Measurements from ENCODE around the gene PALD1.
A peak's percentile ranks its signal among the peaks of the same experiment; 100 is the strongest.

Gene PALD1

DNA sequence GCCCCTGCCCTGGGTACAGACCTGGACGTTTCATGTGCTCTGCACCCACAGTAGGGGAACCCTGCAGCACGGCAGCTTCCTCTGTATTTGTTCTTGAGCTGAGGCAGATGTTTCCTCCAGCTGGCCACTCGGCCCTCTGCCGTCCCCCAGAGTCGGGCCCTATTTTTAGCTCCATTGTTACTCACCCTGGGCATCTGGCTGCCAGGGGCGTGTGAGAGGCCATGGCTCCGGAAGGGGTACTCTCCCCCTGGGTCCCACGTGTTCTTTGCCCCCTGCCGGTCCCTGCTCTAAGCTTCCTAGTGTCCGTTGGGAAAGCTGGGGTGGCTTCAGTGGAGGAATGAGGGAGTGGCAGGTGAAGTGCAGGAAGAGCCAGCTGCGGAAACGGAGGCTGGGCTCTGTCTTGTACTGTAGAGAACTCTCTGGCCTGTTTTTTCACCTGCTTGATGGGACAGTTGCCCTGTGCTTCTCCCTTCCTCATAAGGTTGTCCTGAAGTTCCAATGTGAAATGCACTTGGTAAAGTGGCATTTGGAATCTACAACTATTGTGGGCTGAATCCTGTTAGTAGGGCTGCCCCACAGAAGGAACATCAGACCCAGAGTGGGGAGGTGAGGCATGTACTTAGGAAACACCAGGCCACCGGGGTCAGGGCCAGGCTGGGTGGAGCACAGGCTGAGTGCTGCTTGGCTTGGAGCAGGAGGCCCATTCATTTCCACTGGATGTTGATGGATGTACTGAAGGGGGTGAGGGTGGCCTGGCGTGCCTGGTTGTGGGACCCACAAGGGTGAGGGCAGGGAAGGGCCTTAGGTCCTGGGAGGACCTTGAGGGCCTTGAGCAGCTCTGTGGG lies 30.6 kb downstream of the PALD1 start:
- no peak for FAIRE-seq

DNA sequence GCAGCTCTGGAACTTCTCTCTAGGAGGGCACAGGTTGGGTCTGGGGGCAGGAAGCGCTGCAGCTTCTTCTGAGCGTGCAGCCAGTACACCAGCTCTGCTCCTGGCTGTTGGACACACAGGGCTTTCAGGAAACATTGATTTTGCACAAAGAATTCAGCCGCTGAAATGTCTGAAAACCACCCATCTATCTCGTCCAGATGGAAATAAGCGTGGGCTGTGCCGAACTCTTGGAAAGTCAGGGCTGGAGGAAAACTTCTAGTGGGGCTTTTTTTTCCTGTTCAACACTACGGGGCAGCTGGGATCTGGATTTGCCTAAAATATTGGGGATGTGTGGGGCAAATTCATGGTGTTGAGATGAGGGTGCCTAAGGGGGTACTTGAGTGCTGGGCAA lies 31.2 kb downstream of the PALD1 start:
- FAIRE-seq, result no peak

DNA sequence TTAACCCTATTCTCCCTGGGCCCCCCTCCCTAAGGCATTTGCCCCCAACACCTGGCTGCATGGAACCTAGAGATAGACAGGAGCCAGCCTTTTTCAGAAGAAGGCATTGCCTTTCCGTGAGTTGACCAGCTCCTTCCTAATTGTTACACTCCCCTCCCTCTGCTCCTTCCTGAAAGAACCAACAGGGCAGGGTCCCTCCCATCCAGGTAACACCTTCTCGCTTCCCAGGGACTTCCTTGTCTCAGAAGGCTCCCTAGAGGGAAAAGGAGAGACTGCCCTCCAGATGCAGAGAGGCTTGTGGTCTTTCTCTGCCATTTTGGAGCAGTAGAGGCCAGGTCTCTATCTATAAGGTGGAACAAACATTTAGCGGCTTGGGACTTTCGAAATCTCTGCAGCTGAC lies 31.9 kb downstream of the PALD1 start:
- no peak for FAIRE-seq

DNA sequence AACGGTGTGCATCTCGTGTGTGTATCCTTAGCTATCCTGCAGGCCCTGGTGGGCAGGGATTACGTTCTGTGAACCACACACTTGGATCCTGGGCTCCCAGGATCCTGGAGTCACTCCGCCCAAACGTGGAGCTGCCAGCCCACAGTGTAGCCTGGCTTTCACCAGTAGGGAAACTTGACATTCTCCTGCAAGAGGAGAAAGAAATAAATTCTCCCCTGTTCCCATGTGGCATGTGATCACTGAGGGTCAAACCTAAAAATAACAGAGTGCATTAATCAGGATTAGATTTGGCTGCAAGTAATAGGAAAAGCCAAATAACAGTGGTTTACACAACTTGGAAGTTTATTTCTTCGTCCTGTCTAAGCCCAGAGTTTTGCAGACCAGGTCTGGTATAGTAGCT lies 32.3 kb downstream of the PALD1 start:
- FAIRE-seq, result no peak

DNA sequence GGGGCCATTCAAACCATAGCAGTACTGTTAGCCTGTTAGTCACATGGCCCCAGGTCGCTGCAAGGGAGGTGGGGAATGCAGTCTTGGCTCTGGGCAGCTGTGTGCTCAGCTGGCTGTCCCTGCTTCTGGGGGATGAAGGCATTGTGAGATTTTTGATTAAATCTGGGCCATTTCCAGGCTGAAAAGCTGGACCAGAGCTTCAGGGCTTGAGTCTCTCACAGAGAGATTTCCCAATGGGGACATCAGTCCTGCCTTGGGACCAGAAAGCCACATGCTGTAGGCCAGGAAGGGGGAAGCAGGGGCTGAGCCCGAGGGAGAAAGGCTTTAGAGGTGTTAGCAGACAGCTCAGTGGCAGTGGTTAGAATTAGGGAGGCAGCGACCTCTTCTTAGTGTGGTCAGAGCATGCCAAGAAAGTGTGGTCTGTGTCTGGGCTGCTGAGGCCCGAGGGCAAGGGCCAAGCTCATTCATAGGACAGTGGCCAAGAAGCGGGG lies 33.6 kb downstream of the PALD1 start:
- FAIRE-seq, result no peak

DNA sequence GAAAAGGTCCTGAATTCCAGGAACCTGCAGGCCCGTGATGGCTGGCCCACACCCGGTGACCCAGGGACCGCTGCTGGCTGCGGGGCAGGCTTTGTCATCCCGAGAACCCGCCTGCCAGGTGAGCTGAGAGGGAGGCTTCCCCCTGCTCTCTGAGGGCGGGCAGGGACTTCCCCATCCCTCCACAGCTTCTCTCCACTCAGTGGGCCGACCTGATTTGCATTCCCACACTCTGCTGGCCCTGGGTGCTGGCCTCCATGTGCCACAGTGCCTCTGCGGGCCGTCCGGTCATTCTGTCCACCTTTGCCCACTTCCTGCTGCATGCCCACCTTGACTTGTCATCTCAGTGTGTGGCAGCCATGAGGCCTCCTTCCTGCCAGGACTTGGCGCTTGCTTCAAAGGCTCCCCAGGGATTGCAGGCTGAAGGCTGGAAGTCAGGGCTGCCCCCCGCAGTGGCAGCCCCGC lies 35.3 kb downstream of the PALD1 start:
- FAIRE-seq, result no peak

DNA sequence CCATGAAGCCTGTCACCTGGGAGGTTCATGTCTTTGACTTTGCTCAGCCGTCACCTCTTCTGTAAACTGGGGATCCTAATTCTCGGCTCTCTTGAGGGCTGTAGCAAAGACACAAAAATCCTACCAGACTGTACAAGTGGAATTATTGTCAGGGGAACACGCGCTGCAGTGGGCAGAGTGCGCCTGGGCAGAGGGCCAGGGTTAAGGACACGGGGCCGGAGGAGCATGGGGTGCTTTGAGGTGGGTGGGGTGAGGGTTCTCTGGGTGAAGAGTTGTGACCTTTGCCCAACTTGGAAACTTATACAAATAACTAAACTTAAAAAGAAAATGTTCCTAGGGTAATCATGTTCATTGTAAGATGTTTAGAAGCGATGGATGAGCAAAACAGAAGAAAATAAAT lies 36.0 kb downstream of the PALD1 start:
- FAIRE-seq, result no peak

DNA sequence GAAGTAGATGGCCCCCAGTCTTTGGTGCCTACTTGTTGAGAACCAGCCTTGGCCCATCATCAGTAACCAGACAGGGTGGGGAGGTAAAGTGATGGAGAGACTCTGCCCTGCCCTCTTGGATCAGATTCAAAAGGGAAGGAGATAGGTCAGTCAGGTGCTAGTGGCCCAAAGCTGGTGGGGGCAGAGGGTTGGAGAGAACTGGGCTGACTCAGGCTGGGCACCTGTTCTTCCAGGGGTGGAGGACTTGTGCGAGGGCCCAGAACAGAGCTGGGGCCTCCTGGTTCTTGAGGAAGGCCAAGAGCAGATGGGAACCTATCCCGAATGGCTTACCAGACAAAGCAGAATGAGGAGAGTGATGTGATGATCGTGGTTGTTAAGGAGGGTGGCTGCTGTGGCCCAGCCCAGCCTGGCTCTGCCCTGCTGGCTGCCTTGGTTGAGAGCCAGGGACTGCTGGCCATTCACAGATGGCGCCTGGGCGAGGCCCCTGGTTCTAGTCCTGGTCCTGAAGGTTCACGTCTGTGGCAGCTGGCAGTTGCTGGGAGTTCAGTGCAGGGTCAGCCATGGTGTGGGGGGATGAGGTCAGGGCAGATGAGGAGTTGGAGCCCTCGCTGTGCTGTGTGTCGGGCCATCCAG lies 36.6 kb downstream of the PALD1 start:
- FAIRE-seq, result no peak

DNA sequence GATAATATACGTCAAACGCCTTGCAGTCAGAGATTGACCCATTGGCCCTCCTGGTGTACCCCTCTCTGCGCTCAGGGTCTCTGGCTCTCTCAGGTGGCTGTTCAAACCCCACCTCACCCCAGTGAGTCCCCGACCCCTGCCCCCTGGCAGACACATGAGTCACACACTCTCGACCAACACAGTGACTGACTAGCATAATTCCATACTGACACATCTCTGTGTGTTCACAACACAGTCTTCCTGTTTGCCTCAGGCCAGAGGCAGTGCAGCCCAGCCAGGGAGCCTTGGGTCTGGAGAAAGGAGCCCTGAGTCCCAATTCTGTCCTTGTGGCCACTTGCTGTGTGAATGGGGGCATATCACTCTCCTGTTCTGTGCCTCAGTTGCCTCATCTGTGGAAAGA lies 40.1 kb downstream of the PALD1 start:
- no peak for FAIRE-seq

DNA sequence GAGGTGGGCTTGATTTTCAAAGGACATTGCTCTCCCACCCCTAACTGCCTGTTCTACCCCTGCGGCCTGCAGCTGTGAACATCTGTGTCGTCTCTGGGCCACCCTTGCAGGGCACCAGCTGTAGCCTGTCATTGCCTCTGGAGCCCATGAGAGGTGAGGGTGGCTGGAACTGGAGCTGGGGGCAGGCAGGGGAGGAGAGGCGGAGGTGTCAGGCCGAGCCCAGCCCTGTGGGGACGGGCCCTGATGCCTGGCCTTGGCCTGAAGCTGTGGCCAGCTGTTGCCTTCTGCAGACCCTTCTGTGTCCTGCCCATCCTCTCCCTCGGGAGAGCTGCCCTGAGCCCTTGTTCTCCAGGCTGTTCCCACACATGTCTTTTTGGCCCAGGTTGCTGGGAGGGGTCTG lies 44.5 kb downstream of the PALD1 start:
- FAIRE-seq, result no peak

DNA sequence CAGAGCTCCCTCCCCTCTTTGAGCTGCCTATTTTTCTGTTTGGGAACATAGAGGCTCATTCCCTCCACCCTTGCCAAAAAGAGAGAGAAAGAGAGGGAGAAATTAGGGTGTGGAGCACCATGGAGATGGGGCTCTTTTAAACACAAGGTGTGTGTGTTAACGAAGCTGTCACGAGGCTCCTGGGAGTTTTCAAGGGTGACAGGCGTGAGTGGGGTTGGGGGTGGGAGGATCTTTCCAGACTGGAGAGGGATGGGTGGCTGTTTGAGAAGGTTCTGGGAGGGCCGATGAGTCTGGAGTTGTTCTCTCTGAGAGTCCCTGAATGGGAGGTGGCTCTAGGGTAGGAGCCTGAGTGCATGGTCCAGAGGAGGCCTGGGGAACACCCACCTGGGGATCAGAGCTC lies 45.0 kb downstream of the PALD1 start:
- no peak for FAIRE-seq

DNA sequence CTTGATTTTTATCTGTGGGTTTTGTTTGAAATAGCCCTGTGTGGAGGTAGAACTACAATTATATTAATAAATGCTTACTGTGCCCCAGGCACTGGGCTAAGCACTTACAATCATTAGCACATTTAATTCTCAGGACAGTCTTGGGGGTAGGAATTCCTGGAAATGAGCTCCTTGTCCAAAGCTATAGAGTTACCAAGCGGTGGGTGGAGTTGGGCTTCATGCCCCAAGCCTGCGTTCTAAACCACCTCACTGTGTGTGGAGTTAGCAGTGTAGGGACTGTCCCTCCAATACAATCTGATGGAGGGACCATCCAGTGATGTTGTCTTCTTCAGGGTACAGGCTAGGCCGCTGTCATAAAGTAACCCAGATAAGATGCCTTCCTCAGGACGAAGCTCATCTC lies 49.7 kb downstream of the PALD1 start:
- FAIRE-seq, result no peak

DNA sequence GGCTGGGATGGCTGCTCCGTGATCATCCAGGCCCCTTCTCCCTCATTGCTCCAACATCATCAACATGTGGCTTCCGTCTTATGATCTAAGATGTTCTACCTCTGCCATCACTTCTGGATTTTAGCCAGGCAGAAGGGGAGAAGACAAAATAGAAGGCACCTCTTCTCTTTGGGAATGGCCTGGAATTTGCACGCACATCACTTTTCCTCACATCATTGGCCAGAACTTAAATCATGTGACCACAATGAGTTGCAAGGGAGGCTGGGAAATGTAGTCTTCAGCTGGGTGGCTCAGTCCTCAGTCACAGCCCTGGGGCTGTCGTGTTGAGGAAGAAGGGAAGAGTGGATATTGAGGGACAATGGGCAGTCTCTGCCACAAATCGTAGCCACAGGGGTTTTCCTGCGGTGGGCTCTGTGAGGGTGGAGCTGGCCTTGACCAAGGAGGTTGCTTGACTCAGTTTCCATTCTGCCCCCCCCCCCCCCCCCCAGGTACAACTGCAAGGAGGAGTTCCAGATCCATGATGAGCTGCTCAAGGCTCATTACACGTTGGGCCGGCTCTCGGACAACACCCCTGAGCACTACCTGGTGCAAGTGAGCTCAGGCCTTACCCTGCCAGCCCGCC lies 50.3 kb downstream of the PALD1 start:
- FAIRE-seq, result peak; percentile 61

DNA sequence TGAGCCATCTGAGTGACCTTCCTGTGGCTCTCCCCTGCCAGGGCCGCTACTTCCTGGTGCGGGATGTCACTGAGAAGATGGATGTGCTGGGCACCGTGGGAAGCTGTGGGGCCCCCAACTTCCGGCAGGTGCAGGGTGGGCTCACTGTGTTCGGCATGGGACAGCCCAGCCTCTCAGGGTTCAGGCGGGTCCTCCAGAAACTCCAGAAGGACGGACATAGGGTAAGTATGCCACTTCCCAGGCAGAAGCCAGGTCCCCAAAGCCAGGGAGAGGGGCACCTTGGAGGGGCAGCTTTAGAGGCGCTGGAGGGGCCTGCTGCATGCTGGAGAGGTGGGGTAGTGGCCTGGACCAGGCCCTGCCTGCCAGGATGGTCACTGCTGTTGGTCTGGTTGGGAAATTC lies 51.3 kb downstream of the PALD1 start:
- no peak for FAIRE-seq

DNA sequence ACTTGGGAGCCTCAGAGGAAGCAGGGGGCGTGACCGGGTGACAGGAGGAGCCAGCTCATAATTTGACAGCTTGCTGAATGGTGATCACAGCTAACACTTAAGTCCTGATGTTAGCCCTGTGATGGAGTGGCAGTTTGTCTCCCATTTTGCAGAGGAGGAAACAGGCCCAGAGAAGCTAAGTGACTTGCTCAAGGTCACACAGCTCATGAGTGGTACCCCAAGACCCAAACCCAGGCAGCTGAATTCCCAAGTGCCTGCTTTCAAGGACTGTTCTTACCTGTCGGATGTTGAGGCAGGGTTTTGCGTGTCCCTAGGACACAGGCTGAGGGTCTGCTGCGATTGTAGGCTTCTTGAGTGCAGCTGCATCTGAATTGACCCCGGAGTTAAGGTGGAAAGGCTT lies 51.7 kb downstream of the PALD1 start:
- no peak for FAIRE-seq

DNA sequence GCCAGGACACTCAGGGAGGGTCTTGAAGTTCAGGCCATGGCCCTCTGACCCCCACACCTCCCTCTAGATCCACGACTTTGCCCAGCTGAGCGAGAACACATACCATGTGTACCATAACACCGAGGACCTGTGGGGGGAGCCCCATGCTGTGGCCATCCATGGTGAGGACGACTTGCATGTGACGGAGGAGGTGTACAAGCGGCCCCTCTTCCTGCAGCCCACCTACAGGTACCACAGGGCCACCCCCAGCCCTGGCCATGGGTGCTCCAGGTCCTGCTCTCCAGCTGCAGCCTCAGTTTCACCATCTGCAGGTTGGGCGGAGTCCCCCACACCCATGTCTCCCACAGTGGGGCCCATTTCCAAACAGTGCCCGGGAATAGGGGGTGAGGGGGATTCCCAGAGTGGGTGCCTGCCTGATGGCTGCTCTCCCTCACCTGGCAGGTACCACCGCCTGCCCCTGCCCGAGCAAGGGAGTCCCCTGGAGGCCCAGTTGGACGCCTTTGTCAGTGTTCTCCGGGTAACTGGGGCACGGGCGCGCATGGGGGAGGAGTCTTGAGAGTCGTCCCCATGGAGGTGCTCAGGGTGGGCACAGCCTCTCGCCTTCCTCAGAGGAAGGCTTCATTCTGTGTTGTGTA lies 54.1 kb downstream of the PALD1 start:
- no peak for FAIRE-seq

DNA sequence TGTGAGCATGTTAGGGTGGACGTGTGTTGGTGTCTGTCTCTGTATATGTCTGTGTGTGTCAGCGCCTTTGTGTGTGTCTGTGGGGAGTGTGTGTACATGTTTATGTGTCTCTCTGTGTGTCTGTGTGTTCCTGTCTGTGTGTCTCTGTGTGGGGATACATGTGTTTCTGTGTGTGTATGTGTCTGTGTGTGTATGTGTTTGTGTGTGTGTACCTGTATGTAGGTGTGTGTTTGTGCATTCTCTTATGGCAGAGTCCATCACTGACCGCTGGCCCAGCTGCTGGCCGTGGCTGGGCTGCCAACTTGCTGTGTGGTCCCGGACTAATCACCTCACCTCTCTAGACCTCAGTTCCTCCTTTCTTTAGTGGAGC lies 54.6 kb downstream of the PALD1 start:
- FAIRE-seq, result no peak

DNA sequence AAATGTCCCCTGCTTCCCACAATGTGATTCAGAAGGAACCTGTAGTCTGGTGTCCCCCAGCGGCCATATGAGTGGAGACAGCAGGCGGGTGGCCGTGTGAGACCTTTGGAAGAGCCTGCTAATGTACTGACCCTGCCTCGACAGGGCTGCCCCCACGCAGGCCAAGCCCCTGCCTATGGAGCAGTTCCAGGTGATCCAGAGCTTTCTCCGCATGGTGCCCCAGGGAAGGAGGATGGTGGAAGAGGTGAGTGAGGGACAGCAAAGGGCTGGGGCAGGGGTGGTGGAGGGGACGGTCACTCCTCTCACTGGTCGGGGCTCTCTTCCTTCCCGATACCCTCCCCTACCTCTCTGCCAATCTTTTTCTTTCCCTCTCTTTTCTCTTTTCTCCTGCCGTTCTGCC lies 55.7 kb downstream of the PALD1 start:
- no peak for FAIRE-seq

DNA sequence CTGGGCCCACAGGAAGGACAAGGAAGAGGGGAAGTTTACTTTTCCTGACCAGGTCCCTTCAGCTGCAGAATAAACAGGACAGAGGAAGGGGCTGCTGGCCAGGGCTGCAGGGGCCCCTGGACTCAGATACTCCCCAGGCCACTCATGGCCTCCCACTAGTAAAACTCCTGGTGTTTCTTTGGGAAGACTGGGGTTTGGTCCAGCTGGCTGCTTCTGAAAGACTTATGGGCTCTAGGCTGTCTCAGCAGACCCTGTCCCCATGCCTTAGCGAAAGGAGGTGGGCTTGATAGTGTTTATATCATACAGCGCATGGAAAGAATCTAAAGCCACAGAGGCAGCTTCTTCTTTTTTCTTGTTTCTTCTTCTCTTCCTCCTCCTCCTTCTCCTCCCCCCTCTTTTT lies 56.4 kb downstream of the PALD1 start:
- FAIRE-seq, result no peak

DNA sequence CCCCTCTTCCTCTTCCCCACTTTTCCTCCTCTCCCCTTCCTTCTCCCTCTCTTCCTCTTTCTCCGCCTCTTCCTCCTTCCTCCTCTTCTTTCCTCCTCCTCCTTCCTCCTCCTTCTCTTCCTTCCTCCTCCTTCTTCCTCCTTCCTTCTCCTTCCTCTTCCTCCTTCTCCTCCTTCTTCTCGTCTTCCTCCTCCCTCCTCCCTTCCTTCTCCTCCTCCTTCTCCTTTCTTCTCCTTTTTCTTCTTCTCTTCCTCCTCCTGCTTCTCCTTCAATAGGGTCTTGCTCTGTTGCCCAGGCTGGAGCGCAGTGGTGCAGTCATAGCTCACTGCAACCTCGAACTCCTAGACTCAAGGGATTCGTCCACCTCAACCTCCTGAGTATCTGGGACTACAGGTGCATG lies 56.9 kb downstream of the PALD1 start:
- no peak for FAIRE-seq

DNA sequence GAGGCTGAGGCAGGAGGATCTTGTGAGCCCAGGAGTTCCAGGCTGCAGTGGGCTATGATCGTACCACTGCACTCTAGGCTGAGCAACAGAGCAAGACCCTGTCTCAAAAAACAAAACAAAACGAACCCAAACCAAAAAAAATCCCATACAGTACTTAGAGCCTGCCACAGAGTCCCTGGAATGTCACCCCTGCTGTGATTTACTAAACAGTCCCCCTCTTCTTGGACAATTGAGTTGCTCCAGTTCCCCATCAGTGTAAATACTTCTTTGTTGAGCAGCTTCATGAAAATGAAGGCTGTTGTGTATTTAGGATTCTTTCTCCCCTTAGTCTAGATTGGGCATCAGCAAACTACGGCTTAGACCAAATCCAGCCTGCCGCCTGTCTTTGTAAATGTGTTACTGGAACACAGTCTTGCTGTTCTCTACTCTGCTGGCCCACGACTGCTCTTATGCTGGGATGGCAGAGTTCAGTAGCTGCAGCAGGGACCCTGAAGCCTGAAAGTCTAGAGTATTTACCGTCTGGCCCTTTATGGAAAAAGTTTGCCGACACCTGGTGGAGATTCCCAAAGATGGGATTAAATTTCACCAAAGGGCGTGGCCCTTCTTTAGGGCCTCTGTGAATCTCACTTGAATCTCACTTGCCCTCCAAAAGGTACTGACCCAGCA lies 57.8 kb downstream of the PALD1 start:
- no peak for FAIRE-seq

DNA sequence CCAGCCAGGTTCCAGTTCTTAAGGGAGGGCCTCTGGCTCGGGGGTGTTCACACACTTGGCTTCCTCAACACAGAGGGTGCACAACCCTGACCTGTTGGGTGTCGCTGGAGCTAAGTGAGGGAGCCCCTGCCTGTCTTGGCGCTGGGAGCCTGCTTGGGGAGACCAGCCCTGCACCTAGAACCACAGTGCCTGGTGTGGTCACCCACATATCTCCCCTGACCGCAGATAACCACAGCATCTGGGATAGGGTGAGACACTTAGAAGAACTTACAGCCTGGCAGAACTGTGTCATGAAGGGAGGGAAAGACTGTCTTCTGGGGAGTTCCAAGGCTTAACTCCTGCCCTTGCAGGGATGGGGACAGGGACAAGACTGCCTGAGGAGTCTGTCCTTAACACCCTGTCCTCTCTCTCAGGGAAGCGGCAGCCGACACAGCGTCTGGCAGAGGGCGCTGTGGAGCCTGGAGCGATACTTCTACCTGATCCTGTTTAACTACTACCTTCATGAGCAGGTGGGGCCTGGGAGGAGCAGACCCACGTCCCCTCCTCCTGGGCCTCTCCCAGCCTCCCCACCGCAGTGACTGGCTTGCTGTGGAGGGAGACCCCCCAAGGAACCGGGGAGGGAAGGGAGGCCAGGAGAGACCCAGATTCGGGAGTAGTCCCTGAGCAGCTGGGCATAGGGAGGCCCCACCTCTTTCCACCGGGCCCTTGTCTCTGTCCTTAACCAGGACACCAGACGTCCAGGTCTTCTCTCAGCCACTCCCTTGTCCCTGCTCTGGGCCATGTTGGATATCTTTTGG lies 59.0 kb downstream of the PALD1 start:
- no peak for FAIRE-seq
